Glutamatergic neuron (in vitro differentiated cells): Measurements from ENCODE around the gene NDUFAF2. TPM values are rescaled to one million over a fixed set of nuclear protein-coding genes. Genes with fewer than 3 reads are reported as not detected.

Source experiments
- DNase-seq: peaks from one replicate; pipeline ENCODE4 v3.0.0; 2022
- H3K27ac Mint-ChIP-seq: one replicate; pipeline ENCODE4 v1.8.0; 2020; ENCODE audit warnings: mild to moderate bottlenecking, mixed read lengths, inconsistent platforms; ENCODE audit not compliant: unreplicated experiment
- H3K27me3 Mint-ChIP-seq: one replicate; pipeline ENCODE4 v1.8.0; 2020; ENCODE audit warnings: mild to moderate bottlenecking, moderate library complexity, mixed read lengths, inconsistent platforms; ENCODE audit not compliant: unreplicated experiment
- H3K36me3 Mint-ChIP-seq: one replicate; pipeline ENCODE4 v1.8.0; 2020; ENCODE audit warnings: mild to moderate bottlenecking, mixed read lengths, inconsistent platforms; ENCODE audit not compliant: unreplicated experiment
- H3K4me1 Mint-ChIP-seq: one replicate; pipeline ENCODE4 v1.8.0; 2020; ENCODE audit warnings: mild to moderate bottlenecking, low read depth, mixed read lengths, inconsistent platforms; ENCODE audit not compliant: unreplicated experiment
- H3K4me3 Mint-ChIP-seq: one replicate; pipeline ENCODE4 v1.8.0; 2020; ENCODE audit warnings: mild to moderate bottlenecking, mixed read lengths, inconsistent platforms; ENCODE audit not compliant: unreplicated experiment
- H3K9me3 Mint-ChIP-seq: one replicate; pipeline ENCODE4 v1.8.0; 2020; ENCODE audit warnings: mild to moderate bottlenecking, moderate library complexity, mixed read lengths, inconsistent platforms; ENCODE audit not compliant: unreplicated experiment
- CTCF ChIP-seq: fragments of 200-600 bp; sonication (generic); IDR thresholded peaks from one replicate; pipeline ENCODE4 v1.5.0; 2021; ENCODE audit not compliant: partially characterized antibody, unreplicated experiment
- total RNA-seq: library from RNA; stranded (reverse); fragmentation: NEBNext Ultra II Directional; extraction: Animal tissue kit (Norgen Biotek cat#: 25700); gene quantifications from one replicate; pipeline ENCODE4 v1.2.1, GENCODE V29; 2021; ENCODE audit not compliant: unreplicated experiment

Gene NDUFAF2
- total RNA-seq, 1 donor from 2014 or later = 14.2 TPM

GRCh38 chr5:61071526-61071925 is 126.5 kb downstream of the NDUFAF2 start:
- Mint-ChIP-seq H3K4me3 (no peak overlapping the region), H3K36me3 (no peaks in the 10 kb centered on the region), H3K4me1 (no peaks in the 10 kb centered on the region), H3K27ac (no peak overlapping the region), H3K27me3 (no peaks in the 10 kb centered on the region), H3K9me3 (no peaks in the 10 kb centered on the region)
- no peak for TF ChIP-seq CTCF
- DNase-seq = no peak

- Mint-ChIP-seq H3K9me3 (no peaks in the 10 kb centered on the region), H3K27me3 (no peaks in the 10 kb centered on the region), H3K4me3 (no peak overlapping the region), H3K4me1 (no peaks in the 10 kb centered on the region), H3K27ac (no peak overlapping the region), H3K36me3 (no peaks in the 10 kb centered on the region)
- DNase-seq = no peak
- no peak for TF ChIP-seq CTCF
Observed at GRCh38 chr5:61076626-61077025, 131.6 kb downstream of the NDUFAF2 start.

- H3K9me3 Mint-ChIP-seq = no peaks in the 10 kb centered on the region
Observed at GRCh38 chr5:61081741-61082140, 136.7 kb downstream of the NDUFAF2 start.

GRCh38 chr5:61082516-61083280 is 137.7 kb downstream of the NDUFAF2 start:
- no peaks in the 10 kb centered on the region for H3K4me1 Mint-ChIP-seq
- H3K9me3 Mint-ChIP-seq = no peaks in the 10 kb centered on the region
- H3K27me3 Mint-ChIP-seq = no peaks in the 10 kb centered on the region
- no peak for DNase-seq
- H3K36me3 Mint-ChIP-seq = peaks cover 5% of the 10 kb centered on the region
- no peak overlapping the region for H3K4me3 Mint-ChIP-seq
- no peak for TF ChIP-seq CTCF
- no peak overlapping the region for H3K27ac Mint-ChIP-seq

More at GRCh38 chr5:61081741-61082140, 136.7 kb downstream of the NDUFAF2 start:
- Mint-ChIP-seq H3K4me3 (no peak overlapping the region), H3K27ac (no peak overlapping the region), H3K4me1 (no peaks in the 10 kb centered on the region), H3K27me3 (no peaks in the 10 kb centered on the region), H3K36me3 (peaks cover 5% of the 10 kb centered on the region)
- no peak for TF ChIP-seq CTCF
- DNase-seq = no peak

- Mint-ChIP-seq H3K27ac (no peak overlapping the region), H3K36me3 (peaks cover 5% of the 10 kb centered on the region), H3K4me1 (no peaks in the 10 kb centered on the region), H3K27me3 (no peaks in the 10 kb centered on the region), H3K9me3 (no peaks in the 10 kb centered on the region), H3K4me3 (no peak overlapping the region)
- no peak for TF ChIP-seq CTCF
- DNase-seq = no peak
Observed at GRCh38 chr5:61084658-61085057, 139.7 kb downstream of the NDUFAF2 start.
